IPS DF 19.7 (cell line): ENCODE measurements around the gene LONP2.
"Not testable (repeated sequence)": the region's sequence is repeated elsewhere in the genome, so short reads cannot be mapped to it uniquely, and the experiment has no call there.

Source experiments
- DNase-seq: peaks from one replicate; pipeline ENCODE4 v3.0.0-alpha.2; 2013; ENCODE audit warnings: low read depth, low spot score

Gene LONP2

DNA sequence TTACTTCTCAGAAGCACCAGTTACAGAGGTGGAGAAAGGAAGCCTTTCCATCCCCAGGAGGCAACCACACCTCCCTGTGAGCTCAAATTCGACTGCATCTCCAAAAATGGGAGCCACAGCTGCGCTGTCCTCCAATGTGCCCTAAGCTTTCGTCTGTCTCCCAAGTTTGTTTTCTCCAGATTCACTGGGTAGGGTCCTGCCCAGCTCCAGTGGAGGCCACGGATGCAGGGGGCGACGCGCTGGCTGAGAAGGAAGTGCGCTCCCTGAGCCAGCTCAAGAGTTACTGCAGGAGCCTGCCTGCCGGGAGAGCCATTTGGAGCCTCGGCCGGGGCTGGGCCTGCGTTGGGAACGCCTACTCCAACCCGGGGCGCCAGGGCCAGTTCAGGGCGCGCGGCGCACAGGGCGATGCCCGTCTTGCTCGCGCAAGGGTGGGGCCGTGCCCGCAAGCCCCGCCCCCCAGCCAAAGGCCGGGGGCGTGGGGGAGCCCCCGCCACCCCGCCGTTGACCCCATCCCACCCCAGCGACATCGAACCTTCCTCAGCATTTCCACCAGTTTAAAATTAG, 121.6 kb downstream of the LONP2 start:
- DNase-seq = no peak

DNA sequence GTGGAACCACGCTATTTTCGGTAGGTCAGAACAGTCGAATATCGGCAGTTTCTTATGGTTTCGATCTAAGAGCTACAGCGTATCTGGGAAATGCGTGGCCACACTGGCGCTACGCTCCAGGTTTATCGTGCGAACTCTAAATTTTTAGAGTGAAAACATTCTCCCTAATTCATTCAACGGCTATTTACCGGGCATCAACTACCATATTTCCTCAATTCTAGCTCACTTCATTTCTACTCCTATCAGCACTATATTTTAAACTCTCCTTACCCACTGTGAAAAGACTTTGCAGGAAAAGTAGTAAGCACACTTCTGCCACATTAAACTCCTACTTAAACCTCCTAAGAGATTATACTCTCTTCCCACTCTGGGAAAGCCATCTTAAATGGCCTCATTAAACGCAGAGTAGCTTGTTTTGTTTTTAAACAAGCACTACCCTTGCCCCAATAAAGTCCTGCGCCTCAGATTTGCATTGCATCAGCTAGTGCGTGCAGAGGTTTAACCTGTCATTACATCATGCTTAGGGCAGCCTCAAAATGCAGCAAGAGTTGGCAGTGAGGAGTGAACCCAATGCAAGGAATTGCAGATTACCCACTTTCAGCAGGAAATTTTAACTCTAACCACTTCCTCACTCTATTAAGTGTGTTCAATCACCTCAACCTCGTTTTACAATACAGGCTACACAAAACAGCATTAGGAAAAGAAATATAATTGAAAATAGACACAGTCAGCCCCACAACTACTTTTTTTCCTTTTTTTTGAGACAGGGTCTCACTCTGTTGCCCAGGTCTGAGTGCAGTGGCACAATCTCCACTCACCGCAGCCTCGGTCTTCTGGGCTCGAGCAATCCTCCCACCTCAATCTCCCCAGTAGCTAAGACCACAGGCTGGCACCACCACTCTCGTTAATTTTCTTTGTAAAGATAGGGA, 122.3 kb downstream of the LONP2 start:
- no peak for DNase-seq

DNA sequence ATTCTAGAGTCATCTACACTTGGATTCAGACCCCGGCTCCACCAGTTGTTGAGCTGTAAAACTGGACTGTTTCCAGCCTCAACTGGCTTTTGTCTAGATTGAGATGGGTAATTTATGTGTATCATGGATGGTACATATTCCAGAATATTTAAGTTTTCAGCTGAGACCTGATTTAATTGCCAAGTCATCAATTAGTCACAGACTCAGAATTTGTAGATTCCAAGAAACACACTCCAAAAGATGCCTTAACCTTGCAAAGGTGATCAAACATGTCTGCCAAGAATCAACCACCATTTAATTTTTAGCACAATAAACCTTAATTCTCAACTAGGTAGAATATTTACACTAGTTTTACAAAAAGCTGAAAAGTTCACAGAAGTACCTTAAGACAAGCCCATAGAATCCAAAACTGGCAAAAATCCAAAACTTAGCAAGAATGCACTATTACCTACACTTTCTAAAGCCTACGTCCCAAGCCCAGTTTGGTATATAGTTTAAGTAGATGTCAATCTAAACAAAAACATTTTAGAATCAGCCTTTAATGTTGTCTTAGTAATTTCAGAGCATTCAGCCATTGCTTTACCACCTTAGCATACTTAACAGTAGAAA, 123.4 kb downstream of the LONP2 start:
- DNase-seq = no peak

DNA sequence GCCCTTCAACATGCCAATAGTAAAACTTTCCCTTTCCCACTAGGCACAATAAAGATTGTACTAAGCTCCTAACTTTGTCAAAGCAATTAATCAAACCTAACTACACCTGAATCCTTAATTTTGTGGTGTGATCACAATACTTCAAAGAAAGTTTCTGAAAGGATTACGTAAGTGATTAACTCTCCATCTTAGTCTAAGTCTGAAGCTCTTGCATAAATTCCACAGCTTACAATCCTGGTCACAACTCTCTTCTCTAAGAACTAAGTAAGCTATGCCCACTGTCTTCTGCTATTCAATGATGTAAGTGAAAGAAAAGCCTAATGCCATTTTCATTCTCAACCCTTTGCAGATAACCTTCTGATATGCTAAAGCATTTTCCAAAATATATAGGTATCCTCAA, 125.7 kb downstream of the LONP2 start:
- DNase-seq = no peak

DNA sequence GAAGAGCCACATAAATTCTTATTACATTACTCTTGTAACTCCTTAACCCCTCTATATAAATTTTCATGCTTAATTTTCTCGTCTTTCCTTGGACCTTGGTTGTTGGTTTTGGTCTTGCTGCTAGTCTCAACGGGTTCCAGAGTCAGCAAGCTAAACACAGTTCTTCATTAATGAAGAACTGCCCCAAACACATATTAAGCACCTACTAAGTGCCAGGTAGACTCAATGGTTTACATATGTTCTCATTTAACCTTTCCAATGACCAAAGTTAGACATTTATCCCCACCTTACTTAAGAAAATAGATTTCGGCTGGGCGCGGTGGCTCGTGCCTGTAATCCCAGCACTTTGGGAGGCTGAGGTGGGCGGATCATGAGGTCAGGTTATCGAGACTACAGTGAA, 126.1 kb downstream of the LONP2 start:
- no peak for DNase-seq

DNA sequence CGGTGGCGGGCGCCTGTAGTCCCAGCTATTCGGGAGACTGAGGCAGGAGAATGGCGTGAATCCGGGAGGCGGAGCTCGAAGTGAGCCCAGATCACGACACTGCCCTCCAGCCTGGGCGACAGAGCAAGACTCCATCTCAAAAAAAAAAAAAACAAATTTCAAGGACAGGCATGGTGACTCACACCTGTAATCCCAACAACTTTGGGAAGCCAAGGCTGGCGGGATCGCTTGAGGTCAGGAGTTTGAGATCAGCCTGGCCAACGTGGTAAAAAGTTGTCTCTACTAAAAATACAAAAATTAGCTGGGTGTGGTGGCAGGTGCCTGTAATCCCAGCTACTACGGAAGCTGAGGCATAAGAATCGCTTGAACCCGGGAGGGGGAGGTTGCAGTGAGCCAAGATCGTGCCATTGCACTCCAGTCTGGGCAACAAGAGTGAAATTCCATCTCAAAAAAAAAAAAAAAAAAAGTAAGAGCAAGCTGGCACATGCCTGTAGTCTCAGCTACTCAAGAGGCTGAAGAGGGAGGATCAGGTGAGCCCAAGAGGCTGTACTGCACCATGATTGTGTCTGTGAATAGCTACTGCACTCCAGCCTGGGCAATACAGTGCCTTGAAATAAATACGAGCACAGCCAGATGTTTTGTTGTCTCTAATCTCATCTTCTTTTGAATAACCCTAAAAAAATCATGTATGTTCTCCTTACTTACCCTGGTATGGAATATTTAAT, 126.7 kb downstream of the LONP2 start:
- DNase-seq = not testable (repeated sequence)

DNA sequence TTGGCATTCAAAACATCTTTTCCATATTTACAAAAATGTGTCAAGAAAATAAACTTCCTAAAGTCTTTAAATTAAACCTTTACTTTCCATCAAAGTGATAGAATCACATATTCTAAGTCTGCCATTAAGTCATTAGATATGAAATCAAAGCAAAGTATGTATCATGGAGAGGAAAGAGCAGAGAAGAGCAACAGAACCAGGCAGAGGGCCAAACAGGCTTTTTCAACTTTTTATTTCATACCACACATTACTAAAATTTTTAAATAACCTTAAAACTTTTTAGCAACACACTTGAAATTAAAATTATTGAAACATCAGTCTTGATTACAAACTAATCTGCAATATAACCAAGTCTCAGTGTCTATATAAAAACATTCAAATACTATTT, 127.3 kb downstream of the LONP2 start:
- no peak for DNase-seq

DNA sequence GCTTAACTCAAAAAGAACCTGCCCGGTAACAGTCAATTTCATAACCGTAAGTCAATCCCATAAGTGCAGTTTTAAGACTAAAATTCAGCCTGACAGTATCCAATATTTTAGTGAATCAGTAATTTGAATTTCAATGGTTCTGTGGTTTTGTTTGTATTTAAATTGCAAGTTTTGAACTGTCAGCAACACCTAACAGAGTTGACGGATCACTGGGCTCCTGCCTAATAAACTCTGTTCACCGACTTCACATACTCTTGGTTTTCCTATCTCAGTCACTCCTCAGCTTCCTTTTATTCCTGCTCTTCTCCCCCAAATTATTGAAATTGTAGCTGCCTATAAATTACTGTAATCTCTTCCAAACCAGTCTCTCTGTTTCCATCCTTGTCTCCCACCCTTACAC, 128.6 kb downstream of the LONP2 start:
- DNase-seq = no peak

DNA sequence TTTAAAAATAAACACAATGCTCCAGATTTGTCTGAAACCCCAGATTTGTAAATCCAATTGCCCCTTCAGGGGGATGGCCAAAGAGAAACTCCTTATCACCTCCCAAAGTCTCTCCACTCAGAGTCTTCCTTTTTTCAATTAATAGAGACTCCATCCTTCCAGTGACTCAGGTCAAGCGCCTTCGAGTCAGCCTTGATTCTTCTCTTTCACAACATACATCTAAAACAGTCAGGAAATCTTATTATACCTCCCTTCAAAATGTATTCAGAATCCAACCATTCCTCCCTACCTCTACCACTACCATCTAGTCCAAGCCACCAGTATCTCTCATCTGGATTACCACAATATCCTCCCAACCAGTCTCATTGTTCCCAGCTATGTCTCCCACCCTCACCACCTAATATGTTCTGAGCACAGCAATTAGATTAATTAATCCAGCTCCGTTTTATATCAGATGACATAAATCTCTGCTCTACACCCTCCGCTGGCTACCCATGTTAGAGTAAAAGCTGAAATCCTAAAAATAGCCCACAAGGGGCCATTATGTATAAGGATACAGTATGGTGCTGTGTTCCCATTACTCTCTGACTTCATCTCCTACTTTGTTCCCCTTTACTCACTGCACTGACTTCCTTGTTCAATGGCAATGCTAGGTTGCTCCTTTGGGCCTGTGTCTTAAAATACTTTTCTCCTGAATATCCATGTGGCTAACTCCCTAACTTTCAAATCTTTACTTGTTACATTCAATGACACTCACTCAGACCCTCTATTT, 129.3 kb downstream of the LONP2 start:
- DNase-seq = no peak

DNA sequence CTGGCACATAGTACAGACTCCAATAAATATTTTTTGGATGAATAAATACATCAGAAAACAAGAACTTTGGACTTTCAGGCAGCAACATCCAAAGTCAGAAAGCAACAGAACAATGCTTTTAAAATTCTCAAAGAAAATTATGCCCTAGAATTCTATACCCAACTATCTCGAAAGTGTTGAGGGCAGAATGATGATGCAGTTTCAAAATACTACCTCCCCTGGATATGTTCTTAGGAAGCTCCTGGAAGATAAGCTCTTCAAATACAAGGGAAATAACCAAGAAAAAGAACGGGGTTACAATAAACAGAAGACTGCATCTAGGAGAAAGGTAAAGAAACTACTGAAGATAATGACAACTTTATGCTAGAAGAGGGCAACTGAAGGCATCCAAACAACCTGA, 130.2 kb downstream of the LONP2 start:
- DNase-seq = no peak

DNA sequence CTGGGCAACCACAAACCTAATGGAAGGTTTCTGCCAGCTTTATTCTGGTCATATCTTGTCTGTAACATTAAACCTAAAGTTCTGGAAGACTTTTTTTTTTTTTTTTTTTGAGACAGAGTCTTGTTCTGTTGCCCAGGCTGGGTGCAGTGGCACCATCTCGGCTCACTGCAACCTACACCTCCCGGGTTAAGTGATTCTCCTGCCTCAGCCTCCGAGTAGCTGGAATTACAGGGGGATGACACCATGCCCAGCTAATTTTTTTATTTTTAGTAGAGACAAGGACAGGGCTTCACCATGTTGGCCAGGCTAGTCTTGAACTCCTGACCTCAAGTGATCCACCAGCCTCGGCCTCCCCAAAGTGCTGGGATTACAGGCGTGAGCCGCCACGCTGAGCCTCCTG, 133.2 kb downstream of the LONP2 start:
- not testable (repeated sequence) for DNase-seq

DNA sequence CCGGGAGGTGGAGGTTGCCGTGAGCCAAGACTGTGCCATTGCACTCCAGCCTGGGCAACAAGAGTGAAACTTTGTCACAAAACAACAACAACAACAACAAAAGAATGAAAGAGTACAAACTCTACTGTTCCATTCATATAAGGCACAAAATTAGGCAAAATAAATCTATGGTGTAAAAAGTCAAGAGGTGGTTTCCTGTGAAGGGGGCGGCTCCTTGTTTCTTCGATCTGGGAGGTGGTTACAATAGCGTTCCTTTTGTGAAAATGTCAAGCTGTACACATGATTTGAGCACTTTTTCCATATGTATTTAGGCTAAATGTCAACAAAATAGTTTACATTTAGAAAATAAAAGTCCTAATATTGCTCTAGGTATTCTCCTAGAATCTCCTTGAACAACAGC, 134.2 kb downstream of the LONP2 start:
- DNase-seq = no peak

DNA sequence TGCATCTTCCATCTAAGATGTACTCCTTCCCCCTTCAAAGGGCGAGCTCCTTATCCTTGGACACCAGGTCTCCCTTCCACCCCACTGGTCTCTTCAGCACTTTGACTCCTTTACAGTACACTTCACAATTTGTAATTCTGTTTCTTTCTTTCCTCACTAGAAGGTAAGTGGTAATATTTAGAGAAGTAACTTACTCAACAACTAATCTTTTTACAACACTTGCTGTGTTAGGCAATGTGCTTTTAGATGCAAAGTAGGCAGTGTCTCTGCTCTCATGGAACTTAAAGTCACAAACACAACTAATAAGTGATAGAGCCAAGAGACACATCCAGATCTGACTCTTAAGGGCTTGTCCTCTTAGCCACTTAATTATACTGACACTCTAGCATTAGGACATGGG, 134.7 kb downstream of the LONP2 start:
- no peak for DNase-seq

DNA sequence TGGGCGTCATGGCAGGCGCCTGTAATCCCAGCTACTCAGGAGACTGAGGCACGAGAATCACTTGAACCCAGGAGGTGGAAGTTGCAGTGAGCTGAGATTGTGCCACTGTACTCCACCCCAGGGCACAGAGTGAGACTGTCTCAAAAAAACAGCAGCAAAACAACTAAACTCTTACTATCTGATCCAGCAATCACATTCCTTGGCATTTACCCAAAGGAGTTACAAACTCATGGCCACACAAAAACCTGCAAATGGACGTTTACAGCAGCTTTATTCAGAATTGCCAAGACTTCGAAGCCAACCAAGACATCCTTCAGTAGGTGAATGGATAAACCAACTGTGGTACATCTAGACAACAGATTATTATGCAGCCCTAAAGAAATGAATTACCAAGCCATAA, 137.1 kb downstream of the LONP2 start:
- no peak for DNase-seq

DNA sequence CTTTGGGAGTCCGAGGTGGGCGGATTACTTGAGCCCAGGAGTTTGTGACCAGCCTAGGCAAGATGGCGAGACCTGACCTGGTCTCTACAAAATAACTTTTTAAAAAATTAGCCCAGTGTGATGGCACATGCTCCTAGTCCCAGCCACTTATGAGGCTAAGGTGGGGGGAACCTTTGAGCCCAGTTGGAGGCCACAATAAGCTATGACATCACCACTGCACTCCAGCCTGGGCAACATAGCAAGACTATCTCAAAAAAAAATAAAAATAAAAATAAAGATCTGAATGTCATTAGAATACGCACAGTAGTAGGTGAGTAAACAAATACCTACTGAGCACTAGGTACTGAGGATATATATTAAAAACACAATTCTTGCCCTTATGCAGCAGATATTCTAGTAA, 138.0 kb downstream of the LONP2 start:
- DNase-seq = no peak

DNA sequence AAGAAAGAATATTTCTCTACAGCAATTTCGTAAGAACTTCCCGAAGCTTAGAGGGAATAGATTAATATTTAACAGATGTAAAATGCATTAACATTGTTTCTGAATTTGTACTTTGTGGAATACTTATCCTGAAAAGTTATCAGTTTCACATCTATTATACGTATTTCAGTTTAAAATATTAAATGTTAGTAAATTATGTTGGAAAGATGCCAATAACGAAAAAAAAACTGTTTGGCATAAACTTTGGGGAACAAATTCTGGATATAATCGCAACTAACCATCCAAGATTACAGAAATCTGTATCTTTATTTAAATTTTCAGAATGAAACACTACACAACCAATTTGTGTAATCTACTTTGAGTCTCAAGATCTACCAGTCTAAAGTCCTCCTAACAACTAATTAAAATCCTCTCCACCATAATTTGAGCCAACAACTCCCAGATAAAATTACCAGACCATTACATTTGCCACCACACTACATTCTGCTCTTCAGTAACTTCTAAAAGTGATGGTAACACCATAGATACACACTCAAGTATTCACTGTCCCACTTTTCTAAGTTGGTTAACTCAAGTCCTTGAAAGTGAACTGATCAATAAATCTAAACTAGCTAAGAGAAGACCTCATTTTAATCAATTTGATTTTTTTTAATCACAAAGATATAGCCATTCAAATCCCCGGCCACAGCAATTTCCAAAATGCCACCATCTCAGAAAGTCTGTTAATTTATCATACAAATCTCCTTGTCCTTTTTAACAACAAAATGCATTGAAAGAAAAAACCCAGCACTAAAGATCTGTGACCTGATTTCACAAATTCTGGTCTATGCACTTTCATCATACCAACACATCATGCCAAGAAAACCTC, 139.1 kb downstream of the LONP2 start:
- no peak for DNase-seq

DNA sequence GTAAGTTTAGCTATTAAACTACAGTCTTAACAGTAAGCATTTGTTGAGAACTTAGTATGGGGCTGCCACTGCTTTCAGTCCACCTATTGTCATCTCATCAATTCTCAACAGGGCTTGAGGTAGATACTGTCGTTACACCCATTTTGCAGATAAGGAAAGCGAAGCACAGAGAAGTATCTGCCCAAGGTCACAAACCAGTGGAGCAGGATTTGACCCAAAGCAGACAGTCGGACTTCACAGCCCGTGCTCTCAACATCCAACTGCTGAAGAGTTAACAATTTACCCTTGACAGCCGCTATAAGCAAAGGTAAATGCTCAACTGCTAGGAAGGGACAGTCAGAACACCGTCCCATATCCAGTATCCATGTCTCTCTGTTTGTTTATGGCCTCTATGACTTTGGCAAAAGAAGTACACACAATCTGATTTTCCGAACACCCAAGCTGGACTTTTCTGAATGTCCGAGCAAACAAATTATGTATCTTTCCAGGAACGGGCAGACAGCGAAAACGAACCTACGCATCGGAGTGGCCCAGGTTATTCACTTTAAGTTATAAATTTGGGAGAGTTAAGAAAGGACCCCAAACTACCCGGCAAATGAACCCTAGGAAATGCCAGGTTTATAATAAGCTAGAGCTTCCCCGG, 139.9 kb downstream of the LONP2 start:
- DNase-seq = no peak

DNA sequence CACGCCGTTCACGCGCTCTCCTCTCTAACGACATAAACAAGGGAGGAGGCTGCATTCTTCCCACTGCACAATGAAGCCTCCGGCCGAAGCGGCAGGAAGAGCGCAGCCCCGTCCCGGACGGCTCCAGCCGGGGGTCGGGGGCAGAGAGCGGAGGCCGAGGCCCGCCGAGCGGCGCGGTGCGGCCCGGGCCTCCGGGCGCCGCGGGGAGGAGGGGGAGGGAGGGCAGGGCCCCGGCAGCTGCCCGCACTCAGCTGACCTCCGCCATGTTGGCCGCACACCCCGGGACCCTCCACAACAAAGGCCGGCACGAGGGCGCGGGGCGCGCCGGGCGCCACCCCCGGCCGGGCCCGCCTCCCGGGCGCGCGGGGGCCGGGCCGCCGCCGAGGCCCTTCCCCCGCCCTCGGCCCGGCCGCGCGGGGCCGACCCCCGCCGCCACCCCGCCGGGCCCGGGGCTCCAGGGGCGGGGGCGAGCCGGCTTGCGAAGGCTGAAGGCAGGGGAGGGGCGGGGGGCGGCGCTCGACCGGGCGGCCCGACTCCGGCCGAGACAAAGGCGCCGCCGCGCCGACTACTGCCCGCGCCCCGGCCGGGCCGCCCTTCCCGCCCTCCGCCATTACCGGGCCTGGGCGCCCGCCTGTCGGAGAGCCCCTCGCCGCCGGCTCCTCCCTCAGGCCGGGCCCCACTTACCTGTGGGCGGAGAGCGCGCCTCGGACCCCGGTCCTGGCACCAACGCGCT, 140.6 kb downstream of the LONP2 start:
- no peak for DNase-seq
